Astrocyte (in vitro differentiated cells and primary cell): ENCODE measurements around the gene CTIF. TPM values are rescaled to one million over a fixed set of nuclear protein-coding genes. Genes with fewer than 3 reads are reported as not detected.

ENCODE experiments used
- DNase-seq: peaks from one replicate; pipeline ENCODE4 v3.0.0-alpha.2; 2010; ENCODE audit warnings: low read depth
- FAIRE-seq: peaks from 2 replicates; lab custom pipeline; 2011; peaks lifted over from hg19 to GRCh38; lab: Jason Lieb, UNC
- H2AFZ ChIP-seq: 2 replicates; pipeline ENCODE4 v1.6.0; 2012; ENCODE audit warnings: low read depth, low read length, inconsistent platforms
- H3K27ac ChIP-seq: 2 replicates; pipeline ENCODE4 v1.5.1; 2011; ENCODE audit warnings: low read depth, low read length, inconsistent platforms
- H3K27me3 ChIP-seq: 2 replicates; pipeline ENCODE4 v1.6.0; 2011; ENCODE audit warnings: low read length, inconsistent platforms; ENCODE audit not compliant: insufficient read depth
- H3K36me3 ChIP-seq: 2 replicates; pipeline ENCODE4 v1.5.1; 2011; ENCODE audit warnings: low read length, inconsistent platforms; ENCODE audit not compliant: insufficient read depth
- H3K4me1 ChIP-seq: 2 replicates; pipeline ENCODE4 v1.5.1; 2011; ENCODE audit warnings: low read length, inconsistent platforms; ENCODE audit not compliant: insufficient read depth
- H3K4me2 ChIP-seq: 2 replicates; pipeline ENCODE4 v1.6.0; 2012; ENCODE audit warnings: low read length, inconsistent platforms
- H3K4me3 ChIP-seq: 2 replicates; pipeline ENCODE4 v1.5.1; 2011; ENCODE audit warnings: low read depth, mild to moderate bottlenecking, low read length, inconsistent platforms; ENCODE audit not compliant: insufficient read depth
- H3K79me2 ChIP-seq: 2 replicates; pipeline ENCODE4 v1.6.0; 2012; ENCODE audit warnings: mild to moderate bottlenecking, low read length, inconsistent platforms; ENCODE audit not compliant: insufficient read depth
- H3K9ac ChIP-seq: 2 replicates; pipeline ENCODE4 v1.6.0; 2012; ENCODE audit warnings: mild to moderate bottlenecking, low read length, inconsistent platforms
- H3K9me3 ChIP-seq: 2 replicates; pipeline ENCODE4 v1.5.1; 2012; ENCODE audit warnings: low read depth, mild to moderate bottlenecking, low read length, inconsistent platforms; ENCODE audit not compliant: insufficient read depth
- H4K20me1 ChIP-seq: 2 replicates; pipeline ENCODE4 v1.6.0; 2012; ENCODE audit warnings: low read length, inconsistent platforms; ENCODE audit not compliant: insufficient read depth
- H3K27ac Mint-ChIP-seq: one replicate; pipeline ENCODE4 v1.8.0; 2021; ENCODE audit warnings: mild to moderate bottlenecking, mixed read lengths; ENCODE audit not compliant: unreplicated experiment
- H3K27me3 Mint-ChIP-seq: one replicate; pipeline ENCODE4 v1.8.0; 2021; ENCODE audit warnings: low read depth, mixed read lengths; ENCODE audit not compliant: unreplicated experiment
- H3K36me3 Mint-ChIP-seq: one replicate; pipeline ENCODE4 v1.8.0; 2021; ENCODE audit warnings: low read depth, mixed read lengths; ENCODE audit not compliant: unreplicated experiment
- H3K4me1 Mint-ChIP-seq: one replicate; pipeline ENCODE4 v1.8.0; 2021; ENCODE audit warnings: low read depth, mixed read lengths; ENCODE audit not compliant: unreplicated experiment
- H3K4me3 Mint-ChIP-seq: one replicate; pipeline ENCODE4 v1.8.0; 2021; ENCODE audit warnings: mild to moderate bottlenecking, moderate library complexity, mixed read lengths; ENCODE audit not compliant: unreplicated experiment
- H3K9me3 Mint-ChIP-seq: one replicate; pipeline ENCODE4 v1.8.0; 2021; ENCODE audit warnings: mild to moderate bottlenecking, mixed read lengths; ENCODE audit not compliant: unreplicated experiment
- EZH2 ChIP-seq: IDR thresholded peaks from 2 replicates; pipeline ENCODE4 v1.6.1; 2012; ENCODE audit warnings: mild to moderate bottlenecking, low read length, inconsistent platforms; ENCODE audit not compliant: insufficient read depth
- total RNA-seq: library from RNA; stranded (reverse); gene quantifications from 2 replicates; pipeline ENCODE4 v1.2.1, GENCODE V29; 2021
- TF ChIP-seq, protein P1 (sequence below): IDR thresholded peaks from 2 replicates; pipeline ENCODE4 v1.5.1; 2011; ENCODE audit warnings: low read depth, mild to moderate bottlenecking, inconsistent platforms, low read length, moderate library complexity; ENCODE audit not compliant: insufficient read depth

Gene CTIF
- total RNA-seq, 1 donor from 2014 or later = 101 TPM

DNA sequence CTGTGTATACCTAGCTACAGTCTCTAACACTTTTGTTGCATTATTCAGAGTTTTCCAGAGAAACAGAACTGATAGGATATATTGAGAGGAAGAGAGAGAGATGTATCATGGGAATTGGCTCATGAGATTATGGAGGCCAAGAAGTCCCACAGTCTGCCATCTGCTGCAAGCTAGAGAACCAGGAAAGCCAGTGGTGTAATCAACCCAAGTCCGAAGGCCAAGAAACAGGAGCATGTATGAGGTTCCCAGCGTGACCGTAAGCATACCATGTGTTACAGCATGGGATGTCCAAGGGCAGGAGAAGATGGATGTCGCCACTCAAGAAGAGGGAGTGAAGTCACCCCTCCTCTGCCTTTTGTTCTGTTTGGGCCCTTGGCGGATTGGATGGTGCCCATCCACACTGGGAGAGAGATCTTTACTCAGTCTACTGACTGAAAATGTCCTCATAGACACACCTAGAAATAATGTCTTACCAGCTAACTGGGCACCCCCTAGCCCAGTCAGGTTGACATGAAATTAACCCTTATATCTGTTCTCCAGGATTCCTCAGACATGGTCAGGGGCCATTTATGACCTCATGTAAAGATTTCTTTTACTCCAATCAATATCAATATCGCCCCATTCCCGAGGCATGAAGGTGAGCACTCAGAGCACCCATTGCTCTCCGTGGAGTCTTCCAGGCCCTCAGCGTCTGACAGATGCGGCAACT is 179.6 kb downstream of the CTIF start:
- Histone ChIP-seq H3K4me3 (no peak overlapping the region), H2AFZ (no peak overlapping the region)
- FAIRE-seq = no peak

DNA sequence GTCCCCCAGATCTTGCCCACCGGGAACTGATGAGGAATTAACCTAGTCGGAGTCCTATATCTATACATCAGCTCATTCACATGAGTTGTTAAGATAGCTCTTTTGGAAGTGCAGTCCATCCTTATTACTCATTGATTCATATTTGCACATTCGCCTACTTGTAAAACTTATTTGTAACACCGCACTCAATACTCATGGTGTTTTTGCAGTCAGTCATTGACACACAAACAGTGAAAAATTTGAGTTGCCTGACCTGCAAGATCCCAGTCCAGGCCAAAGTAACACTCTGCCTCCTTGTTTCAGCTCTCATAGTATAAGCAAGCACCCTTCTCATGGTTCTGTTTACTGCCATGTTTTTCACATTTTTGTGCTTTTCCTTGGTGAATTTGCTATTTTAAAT is 180.6 kb downstream of the CTIF start:
- no peak for DNase-seq
- H3K27me3 Mint-ChIP-seq = no peaks in the 10 kb centered on the region
- no peak overlapping the region for H3K4me3 Mint-ChIP-seq
- H3K36me3 Mint-ChIP-seq = peaks cover 45% of the 10 kb centered on the region
- no peak overlapping the region for H3K9ac ChIP-seq
- H4K20me1 ChIP-seq = peaks cover 50% of the 10 kb centered on the region
- TF ChIP-seq, protein P1, sequence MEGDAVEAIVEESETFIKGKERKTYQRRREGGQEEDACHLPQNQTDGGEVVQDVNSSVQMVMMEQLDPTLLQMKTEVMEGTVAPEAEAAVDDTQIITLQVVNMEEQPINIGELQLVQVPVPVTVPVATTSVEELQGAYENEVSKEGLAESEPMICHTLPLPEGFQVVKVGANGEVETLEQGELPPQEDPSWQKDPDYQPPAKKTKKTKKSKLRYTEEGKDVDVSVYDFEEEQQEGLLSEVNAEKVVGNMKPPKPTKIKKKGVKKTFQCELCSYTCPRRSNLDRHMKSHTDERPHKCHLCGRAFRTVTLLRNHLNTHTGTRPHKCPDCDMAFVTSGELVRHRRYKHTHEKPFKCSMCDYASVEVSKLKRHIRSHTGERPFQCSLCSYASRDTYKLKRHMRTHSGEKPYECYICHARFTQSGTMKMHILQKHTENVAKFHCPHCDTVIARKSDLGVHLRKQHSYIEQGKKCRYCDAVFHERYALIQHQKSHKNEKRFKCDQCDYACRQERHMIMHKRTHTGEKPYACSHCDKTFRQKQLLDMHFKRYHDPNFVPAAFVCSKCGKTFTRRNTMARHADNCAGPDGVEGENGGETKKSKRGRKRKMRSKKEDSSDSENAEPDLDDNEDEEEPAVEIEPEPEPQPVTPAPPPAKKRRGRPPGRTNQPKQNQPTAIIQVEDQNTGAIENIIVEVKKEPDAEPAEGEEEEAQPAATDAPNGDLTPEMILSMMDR = no peak
- no peak for TF ChIP-seq EZH2
- no peaks in the 10 kb centered on the region for H3K27me3 ChIP-seq
- H3K79me2 ChIP-seq = no peaks in the 10 kb centered on the region
- H3K4me1 Mint-ChIP-seq = peaks cover 33% of the 10 kb centered on the region
- H3K4me3 ChIP-seq = no peak overlapping the region
- no peak overlapping the region for H3K27ac ChIP-seq
- no peak overlapping the region for H3K27ac Mint-ChIP-seq
- peaks cover 29% of the 10 kb centered on the region for H3K4me1 ChIP-seq
- H2AFZ ChIP-seq = no peak overlapping the region
- no peak overlapping the region for H3K4me2 ChIP-seq
- FAIRE-seq = no peak
- H3K36me3 ChIP-seq = peaks cover 4% of the 10 kb centered on the region
- H3K9me3 ChIP-seq = no peaks in the 10 kb centered on the region
- no peaks in the 10 kb centered on the region for H3K9me3 Mint-ChIP-seq

More for the DNA sequence above, 179.6 kb downstream of the CTIF start:
- Mint-ChIP-seq H3K4me1 (peaks cover 33% of the 10 kb centered on the region), H3K4me3 (no peak overlapping the region), H3K9me3 (no peaks in the 10 kb centered on the region), H3K27me3 (peaks cover under 1% of the 10 kb centered on the region), H3K36me3 (peaks cover 47% of the 10 kb centered on the region), H3K27ac (no peak overlapping the region)
- Histone ChIP-seq H3K27me3 (no peaks in the 10 kb centered on the region), H3K79me2 (no peaks in the 10 kb centered on the region), H3K4me2 (no peak overlapping the region), H4K20me1 (peaks cover 56% of the 10 kb centered on the region), H3K4me1 (peaks cover 29% of the 10 kb centered on the region), H3K9ac (no peak overlapping the region), H3K27ac (no peak overlapping the region), H3K36me3 (peaks cover 4% of the 10 kb centered on the region), H3K9me3 (no peaks in the 10 kb centered on the region)
- DNase-seq = no peak
- TF ChIP-seq, protein P1 = no peak
- no peak for TF ChIP-seq EZH2
